DND-41 (cell line): ENCODE measurements around the gene MAP7D3.

Experiments used
- EZH2 ChIP-seq: IDR thresholded peaks from 3 replicates; pipeline ENCODE4 v1.6.1; 2012; ENCODE audit warnings: borderline replicate concordance, low read depth, mild to moderate bottlenecking, moderate library complexity, low read length, inconsistent platforms; ENCODE audit not compliant: severe bottlenecking
- TF ChIP-seq, protein P1 (sequence below): IDR thresholded peaks from 2 replicates; pipeline ENCODE4 v1.5.1; 2012; ENCODE audit warnings: borderline replicate concordance, low read length, moderate library complexity, mild to moderate bottlenecking; ENCODE audit not compliant: poor library complexity, severe bottlenecking; ENCODE audit errors: extremely low read depth

DNA sequence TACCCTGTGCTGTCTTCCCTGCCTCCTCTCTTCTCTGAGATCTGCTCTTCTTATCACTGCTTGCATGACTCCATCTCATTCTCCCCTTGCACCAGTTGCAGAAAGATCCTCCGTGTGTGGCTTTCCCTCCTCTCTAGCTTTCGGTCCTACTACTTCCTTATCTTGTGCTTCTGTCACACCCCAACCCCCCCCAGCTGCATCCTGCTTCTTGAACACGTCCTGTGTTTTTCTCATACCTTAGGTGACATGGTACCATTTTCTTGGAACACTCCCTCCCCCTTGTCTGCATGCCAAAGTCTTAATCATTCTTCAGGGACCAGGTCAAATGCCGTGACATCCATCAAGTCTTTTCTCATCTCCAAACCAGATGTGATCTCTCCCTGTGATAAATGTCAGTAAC lies 57.4 kb downstream of the MAP7D3 start:
- TF ChIP-seq, protein P1, sequence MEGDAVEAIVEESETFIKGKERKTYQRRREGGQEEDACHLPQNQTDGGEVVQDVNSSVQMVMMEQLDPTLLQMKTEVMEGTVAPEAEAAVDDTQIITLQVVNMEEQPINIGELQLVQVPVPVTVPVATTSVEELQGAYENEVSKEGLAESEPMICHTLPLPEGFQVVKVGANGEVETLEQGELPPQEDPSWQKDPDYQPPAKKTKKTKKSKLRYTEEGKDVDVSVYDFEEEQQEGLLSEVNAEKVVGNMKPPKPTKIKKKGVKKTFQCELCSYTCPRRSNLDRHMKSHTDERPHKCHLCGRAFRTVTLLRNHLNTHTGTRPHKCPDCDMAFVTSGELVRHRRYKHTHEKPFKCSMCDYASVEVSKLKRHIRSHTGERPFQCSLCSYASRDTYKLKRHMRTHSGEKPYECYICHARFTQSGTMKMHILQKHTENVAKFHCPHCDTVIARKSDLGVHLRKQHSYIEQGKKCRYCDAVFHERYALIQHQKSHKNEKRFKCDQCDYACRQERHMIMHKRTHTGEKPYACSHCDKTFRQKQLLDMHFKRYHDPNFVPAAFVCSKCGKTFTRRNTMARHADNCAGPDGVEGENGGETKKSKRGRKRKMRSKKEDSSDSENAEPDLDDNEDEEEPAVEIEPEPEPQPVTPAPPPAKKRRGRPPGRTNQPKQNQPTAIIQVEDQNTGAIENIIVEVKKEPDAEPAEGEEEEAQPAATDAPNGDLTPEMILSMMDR, result no peak
- TF ChIP-seq EZH2, result no peak
